Upper lobe of left lung (tissue), 6 donors: Measurements from ENCODE around the gene NOSTRIN. TPM values are rescaled to one million over a fixed set of nuclear protein-coding genes. Genes with fewer than 3 reads are reported as not detected.

Experiments
- ATAC-seq, 2 donors: fragments of 200-7000 bp; cut with Tn5 transposase; one replicate each; pipeline ENCODE4 v1.9.1; 2022; ENCODE audit warnings: mild to moderate bottlenecking in 2 of 2, moderate library complexity in 2 of 2; ENCODE audit not compliant: low FRiP score in 2 of 2
- DNase-seq, 2 donors: peaks; one replicate each; pipeline ENCODE4 v3.0.0-alpha.2; 2019 to 2020
- H3K27ac ChIP-seq, 4 donors: fragments of 200-600 bp; sonication (generic); one replicate each; pipeline ENCODE4 v1.5.1; 2016 to 2019
- H3K27me3 ChIP-seq, 4 donors: fragments of 200-600 bp; sonication (generic); one replicate each; pipeline ENCODE4 v1.5.1; 2017 to 2019
- H3K36me3 ChIP-seq, 4 donors: fragments of 200-600 bp; sonication (generic); one replicate each; pipeline ENCODE4 v1.5.1; 2016 to 2019
- H3K4me1 ChIP-seq, 4 donors: fragments of 200-600 bp; sonication (generic); one replicate each; pipeline ENCODE4 v1.5.1; 2018 to 2019
- H3K4me3 ChIP-seq, 4 donors: fragments of 200-600 bp; sonication (generic); one replicate each; pipeline ENCODE4 v1.5.1; 2017 to 2019; ENCODE audit warnings: mild to moderate bottlenecking in 2 of 4, moderate library complexity in 1 of 4
- H3K9me3 ChIP-seq, 4 donors: fragments of 200-600 bp; sonication (generic); one replicate each; pipeline ENCODE4 v1.5.1; 2018 to 2019
- EP300 ChIP-seq, 4 donors: sonication (generic); formaldehyde crosslinking; IDR thresholded peaks; one replicate each; pipeline ENCODE4 v1.5.1; 2017; ENCODE audit warnings: antibody characterized with exemption in 4 of 4, control low read depth in 2 of 4
- POLR2A ChIP-seq, 4 donors: fragments of 450-650 bp; IDR thresholded peaks; one replicate each; pipeline ENCODE4 v1.5.1; 2016 to 2017; ENCODE audit warnings: antibody characterized with exemption in 4 of 4, mild to moderate bottlenecking in 2 of 4
- POLR2AphosphoS5 ChIP-seq, 2 donors: sonication (generic); formaldehyde crosslinking; IDR thresholded peaks; one replicate each; pipeline ENCODE4 v1.5.1; 2017; ENCODE audit warnings: antibody characterized with exemption in 2 of 2
- WGBS, 2 donors: methylation state at CpG; one replicate each; pipeline ENCODE4 v1.1.5; 2017 to 2018; 5-methylcytosine and 5-hydroxymethylcytosine counted together
- total RNA-seq, 6 donors: library from RNA; depleted of rRNA in 4 of 6; stranded (reverse); fragments of >200 nt in 4 of 6; gene quantifications; one replicate each; pipeline versions ENCODE4 v1.1.0 to v1.2.1, GENCODE V29; 2016 to 2021
- TF ChIP-seq, protein P1 (sequence below), 6 experiments: fragments of 450-650 bp in 4 of 6; fragments of 200-600 bp in 2 of 6; sonication (generic) in 2 of 6; IDR thresholded peaks; one replicate each; pipeline ENCODE4 v1.5.1; 2016 to 2019; ENCODE audit warnings: antibody characterized with exemption in 6 of 6
- donor health status: DM: no; HTN: no; CAD: no; lungs with moderate emphysema.
- donor health status: DM: no; HTN: yes; CAD: no; lungs with severe emphysema.

The NOSTRIN gene, protein sequence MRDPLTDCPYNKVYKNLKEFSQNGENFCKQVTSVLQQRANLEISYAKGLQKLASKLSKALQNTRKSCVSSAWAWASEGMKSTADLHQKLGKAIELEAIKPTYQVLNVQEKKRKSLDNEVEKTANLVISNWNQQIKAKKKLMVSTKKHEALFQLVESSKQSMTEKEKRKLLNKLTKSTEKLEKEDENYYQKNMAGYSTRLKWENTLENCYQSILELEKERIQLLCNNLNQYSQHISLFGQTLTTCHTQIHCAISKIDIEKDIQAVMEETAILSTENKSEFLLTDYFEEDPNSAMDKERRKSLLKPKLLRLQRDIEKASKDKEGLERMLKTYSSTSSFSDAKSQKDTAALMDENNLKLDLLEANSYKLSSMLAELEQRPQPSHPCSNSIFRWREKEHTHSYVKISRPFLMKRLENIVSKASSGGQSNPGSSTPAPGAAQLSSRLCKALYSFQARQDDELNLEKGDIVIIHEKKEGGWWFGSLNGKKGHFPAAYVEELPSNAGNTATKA
- total RNA-seq = 100 to 1,000 TPM in 1 of 6 donors, 10 to 100 TPM in 5; 33.5 to 110 (median 39.6) TPM

DNA sequence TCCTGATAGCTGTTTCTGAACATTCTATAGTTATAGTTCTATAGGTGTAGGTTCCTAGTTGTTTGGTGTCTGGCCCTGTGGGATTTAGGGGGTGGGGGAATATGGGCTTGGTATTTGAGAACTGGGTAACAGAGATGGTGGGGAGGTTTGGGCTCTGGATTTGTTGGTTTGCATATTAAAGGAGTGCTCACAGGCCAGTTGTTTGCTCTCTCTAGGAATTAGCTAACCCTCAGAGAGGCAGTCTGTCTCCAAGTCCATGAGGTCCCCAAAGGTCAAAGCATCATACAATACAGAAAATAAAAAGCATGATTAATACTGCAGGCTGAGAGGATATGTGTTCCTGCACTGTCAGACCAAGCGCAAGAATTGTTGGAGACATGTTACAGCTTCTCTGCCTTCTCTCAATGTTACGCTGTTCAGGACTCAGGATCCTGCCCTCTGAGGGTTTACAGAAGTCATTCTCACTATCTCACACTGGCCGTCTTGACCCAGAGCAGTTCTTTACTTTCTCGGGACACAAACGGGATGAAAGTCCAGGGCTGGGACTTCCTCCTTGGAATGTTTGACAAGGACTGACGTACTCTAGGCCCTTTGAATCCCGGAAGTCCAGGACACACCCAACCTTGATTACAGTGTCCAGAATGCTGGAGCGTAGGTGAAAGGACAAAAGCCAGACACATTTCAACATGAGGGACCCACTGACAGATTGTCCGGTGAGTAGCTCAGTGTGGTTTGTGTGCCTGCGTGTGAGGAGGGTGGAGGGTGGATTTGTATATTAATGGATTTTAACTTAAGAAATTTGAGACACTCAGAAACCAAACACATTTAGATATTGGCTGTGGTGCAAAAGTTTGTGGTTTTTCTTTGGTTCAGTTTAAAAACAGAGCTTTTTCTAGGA is at the start of gene NOSTRIN:
TSS of gene NOSTRIN (plus strand) at position 677 of the 898 bp plus-strand sequence. CDS start at position 687, 10 bp downstream.
- DNase-seq = peak in 1 of 2 donors; percentile 60
- Histone ChIP-seq H3K36me3 (peaks cover 0 to 3% (median 0%) of the 10 kb centered on the region in 4 donors), H3K4me1 (peaks cover 8 to 20% (median 12%) of the 10 kb centered on the region in 4 donors), H3K4me3 (peak within 1 kb of the TSS in 3 of 4 donors; percentile 34 to 45 (median 42)), H3K9me3 (no peaks in the 10 kb centered on the region), H3K27me3 (no peaks in the 10 kb centered on the region), H3K27ac (peak within 1 kb of the TSS; percentile 68 to 85 (median 72))
- TF ChIP-seq POLR2A (IDR thresholded peaks at IDR 0.05) (peak in 2 of 4 donors; percentile 55 to 62), EP300 (IDR thresholded peaks at IDR 0.05) (peak in 3 of 4 donors; percentile 38 to 93 (median 91)), POLR2AphosphoS5 (IDR thresholded peaks at IDR 0.05) (peak; percentile 88 to 90)
- TF ChIP-seq, protein P1, sequence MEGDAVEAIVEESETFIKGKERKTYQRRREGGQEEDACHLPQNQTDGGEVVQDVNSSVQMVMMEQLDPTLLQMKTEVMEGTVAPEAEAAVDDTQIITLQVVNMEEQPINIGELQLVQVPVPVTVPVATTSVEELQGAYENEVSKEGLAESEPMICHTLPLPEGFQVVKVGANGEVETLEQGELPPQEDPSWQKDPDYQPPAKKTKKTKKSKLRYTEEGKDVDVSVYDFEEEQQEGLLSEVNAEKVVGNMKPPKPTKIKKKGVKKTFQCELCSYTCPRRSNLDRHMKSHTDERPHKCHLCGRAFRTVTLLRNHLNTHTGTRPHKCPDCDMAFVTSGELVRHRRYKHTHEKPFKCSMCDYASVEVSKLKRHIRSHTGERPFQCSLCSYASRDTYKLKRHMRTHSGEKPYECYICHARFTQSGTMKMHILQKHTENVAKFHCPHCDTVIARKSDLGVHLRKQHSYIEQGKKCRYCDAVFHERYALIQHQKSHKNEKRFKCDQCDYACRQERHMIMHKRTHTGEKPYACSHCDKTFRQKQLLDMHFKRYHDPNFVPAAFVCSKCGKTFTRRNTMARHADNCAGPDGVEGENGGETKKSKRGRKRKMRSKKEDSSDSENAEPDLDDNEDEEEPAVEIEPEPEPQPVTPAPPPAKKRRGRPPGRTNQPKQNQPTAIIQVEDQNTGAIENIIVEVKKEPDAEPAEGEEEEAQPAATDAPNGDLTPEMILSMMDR (IDR thresholded peaks at IDR 0.05) = no peak
- ATAC-seq = peak; percentile 82 to 86
- WGBS, 2 donors = 28 to 40% methylated on average over 10 of the region's 10 CpGs

DNA sequence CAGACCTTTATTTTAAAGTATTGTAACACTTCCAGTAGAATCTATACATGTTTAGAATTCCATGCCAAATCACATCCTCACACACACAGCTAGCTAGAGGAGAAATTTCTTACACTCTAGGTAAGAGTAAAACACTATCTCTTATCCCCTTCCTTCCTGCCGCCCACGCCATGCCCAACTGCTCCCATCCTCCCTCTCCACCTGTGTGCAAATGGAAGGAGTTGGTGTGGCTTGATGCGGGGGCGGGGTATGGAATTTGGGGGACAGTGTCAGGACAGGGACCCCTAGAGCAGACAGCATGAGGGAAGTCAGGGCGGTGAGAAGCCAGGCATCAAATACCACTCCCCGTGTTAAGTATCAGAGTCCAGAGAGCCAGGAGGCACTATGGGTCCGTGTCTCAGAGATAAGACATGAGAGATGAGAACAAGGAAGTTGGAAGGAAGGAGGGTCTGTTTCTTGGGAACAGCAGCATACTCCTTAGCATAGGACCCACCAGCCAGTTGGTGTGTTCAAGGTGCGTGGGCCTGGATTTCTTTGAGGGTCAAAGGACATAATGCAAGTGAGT is 48.6 kb upstream of the NOSTRIN start:
- DNase-seq = no peak
- ATAC-seq = no peak
- 96 to 97% methylated on average over 8 of the region's 8 CpGs for WGBS, 2 donors
- TF ChIP-seq, protein P1 (IDR thresholded peaks at IDR 0.05) = no peak
- TF ChIP-seq POLR2AphosphoS5 (IDR thresholded peaks at IDR 0.05) = no peak
- no peak for TF ChIP-seq EP300 (IDR thresholded peaks at IDR 0.05)
- TF ChIP-seq POLR2A (IDR thresholded peaks at IDR 0.05) = no peak
- Histone ChIP-seq H3K27ac (no peak overlapping the region), H3K4me3 (no peak overlapping the region), H3K4me1 (peaks cover 0 to 10% (median 3%) of the 10 kb centered on the region in 4 donors), H3K9me3 (no peaks in the 10 kb centered on the region), H3K27me3 (no peaks in the 10 kb centered on the region), H3K36me3 (no peaks in the 10 kb centered on the region)

DNA sequence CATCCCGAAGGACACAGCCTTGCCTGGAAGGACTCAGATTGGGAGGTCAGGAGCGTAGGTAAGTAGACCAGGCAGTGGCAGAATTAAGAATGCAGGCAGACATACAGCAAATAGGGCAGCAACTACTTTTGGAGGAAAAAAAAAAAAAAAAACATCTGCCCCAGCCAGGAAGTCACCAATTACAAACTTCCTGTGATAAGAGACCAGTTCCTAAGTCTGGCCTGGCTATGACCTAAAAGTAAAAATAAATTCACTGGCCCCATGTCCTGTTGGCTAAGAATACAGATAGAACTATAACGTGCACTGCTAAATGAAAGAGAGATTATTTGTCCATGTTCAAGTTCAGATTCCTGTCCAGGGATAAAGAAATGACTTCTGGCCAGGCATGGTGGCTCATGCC is 45.2 kb upstream of the NOSTRIN start:
- Histone ChIP-seq H3K9me3 (no peaks in the 10 kb centered on the region), H3K27ac (no peak overlapping the region), H3K27me3 (no peaks in the 10 kb centered on the region), H3K4me1 (peaks cover 0 to 10% (median 3%) of the 10 kb centered on the region in 4 donors), H3K4me3 (no peak overlapping the region), H3K36me3 (no peaks in the 10 kb centered on the region)
- 41 to 46% methylated on average over 3 of the region's 3 CpGs for WGBS, 2 donors
- no peak for TF ChIP-seq EP300 (IDR thresholded peaks at IDR 0.05)
- TF ChIP-seq POLR2AphosphoS5 (IDR thresholded peaks at IDR 0.05) = no peak
- TF ChIP-seq, protein P1 (IDR thresholded peaks at IDR 0.05) = no peak
- no peak for TF ChIP-seq POLR2A (IDR thresholded peaks at IDR 0.05)
- DNase-seq (no peak), ATAC-seq (no peak)

DNA sequence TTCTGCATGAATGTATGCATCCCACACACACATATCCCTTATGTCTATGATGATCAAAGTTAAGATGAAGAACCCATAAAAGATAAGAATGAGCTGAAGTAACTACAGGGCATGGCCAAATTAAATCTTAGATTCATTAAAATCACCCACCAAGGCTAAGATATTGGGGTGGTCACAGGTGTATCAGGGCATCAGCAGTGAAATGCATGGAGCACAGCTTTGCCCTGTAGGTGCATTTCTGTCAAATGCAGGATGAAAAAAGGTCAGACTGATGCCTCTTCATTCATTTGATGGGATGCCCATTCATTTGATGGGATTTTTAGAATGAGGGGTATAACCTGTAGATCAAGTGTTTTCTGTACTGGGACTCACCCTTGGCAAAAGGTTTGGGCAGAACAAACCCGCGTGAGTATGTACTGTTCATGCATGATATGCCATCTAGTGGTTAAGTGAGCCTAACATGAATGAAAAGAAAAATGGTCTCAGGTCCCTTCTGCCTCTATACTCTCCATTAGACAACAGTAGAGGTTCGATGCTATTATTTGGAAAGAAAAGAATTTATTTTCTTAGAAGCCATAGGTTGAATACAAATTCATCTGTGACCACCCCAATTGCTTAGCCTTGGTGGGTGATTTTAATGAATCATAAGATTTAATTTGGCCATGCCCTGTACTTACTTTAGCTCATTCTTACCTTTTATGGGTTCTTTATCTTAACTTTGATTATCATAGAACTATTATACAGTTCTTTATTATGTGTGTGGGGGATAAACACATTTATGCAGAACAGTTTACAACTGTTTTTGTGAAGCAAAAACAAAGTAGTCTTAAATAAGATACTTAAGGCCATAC is 43.2 kb upstream of the NOSTRIN start:
- Histone ChIP-seq H3K9me3 (no peaks in the 10 kb centered on the region), H3K4me3 (no peak overlapping the region), H3K27me3 (no peaks in the 10 kb centered on the region), H3K36me3 (no peaks in the 10 kb centered on the region), H3K27ac (no peak overlapping the region), H3K4me1 (peaks cover 0 to 10% (median 3%) of the 10 kb centered on the region in 4 donors)
- ATAC-seq = peak; percentile 72 to 75
- 18 to 31% methylated on average over 3 of the region's 3 CpGs for WGBS, 2 donors
- TF ChIP-seq EP300 (IDR thresholded peaks at IDR 0.05) = no peak
- TF ChIP-seq, protein P1 (IDR thresholded peaks at IDR 0.05) = peak; percentile 32 to 62 (median 49)
- TF ChIP-seq POLR2AphosphoS5 (IDR thresholded peaks at IDR 0.05) = no peak
- no peak for DNase-seq
